HG02885 (cell line): Measurements from ENCODE around the gene PRKCH.

Source experiments
- ATAC-seq: cut with Tn5 transposase; IDR thresholded peaks from one replicate; pipeline ENCODE4 v1.9.1; 2021; ENCODE audit warnings: mild to moderate bottlenecking; ENCODE audit not compliant: unreplicated experiment, poor library complexity

Gene PRKCH

GRCh38 chr14:61589691-61590581 is 268.6 kb downstream of the PRKCH start:
- no peak for ATAC-seq

DNA sequence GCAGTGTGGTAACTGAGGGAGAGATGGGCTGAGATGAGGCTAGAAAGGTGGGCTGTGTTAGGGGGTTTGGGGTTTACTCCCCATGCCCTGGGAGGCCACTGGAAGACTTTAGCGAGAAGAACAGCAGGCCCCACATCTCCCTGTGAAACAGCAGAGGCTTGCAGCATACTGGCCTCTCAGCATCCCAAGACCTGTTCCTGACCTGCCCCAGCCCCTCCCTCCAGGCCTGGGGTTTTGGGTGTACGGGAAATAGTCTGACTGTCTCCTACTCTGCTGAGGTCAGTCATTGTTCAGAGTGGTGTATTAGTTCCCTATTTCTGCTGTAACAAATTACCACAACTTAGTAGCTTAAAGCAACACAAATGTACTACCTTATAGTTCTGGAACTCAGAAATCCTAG is 270.5 kb downstream of the PRKCH start:
- ATAC-seq = no peak

DNA sequence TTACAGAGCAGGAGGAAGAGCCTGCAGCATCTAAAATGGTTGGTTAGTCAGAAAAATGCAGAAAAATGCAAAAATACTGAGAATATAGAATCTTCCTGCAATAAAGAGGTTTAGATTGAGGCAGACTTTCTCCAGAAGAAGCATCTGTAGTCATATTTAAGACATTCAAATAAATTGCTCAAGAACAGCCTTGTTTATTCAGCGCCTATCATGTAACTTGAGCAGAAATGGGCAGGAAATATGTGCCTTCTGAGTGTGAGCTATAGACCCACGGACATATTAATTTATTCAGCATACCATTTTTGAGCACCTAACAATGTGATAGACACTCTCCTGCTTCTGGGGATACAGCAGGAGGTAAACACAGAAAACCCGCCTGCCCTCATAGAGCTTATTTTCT is 272.0 kb downstream of the PRKCH start:
- no peak for ATAC-seq

DNA sequence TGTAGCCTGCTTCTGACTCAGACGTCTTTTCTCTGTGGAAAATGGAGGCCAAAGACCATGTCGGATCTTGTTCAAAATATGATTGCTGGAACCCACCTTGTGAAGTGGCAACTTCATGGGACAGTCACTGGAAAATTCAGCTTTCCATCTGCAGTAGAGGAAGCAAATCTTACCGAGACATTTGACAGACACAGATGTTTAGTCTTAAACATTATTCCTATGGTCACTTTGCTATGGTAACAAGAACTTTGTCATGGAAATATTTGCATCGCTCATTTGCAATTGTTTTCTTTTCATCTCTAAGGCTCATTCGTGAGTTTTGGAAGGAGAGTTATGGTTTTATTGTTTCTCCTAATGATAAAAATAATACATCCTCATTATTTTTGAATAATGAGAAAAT is 275.6 kb downstream of the PRKCH start:
- no peak for ATAC-seq

GRCh38 chr14:61598980-61599379 is 277.6 kb downstream of the PRKCH start:
- ATAC-seq = peak; percentile 42

- ATAC-seq = no peak
These were observed 278.6 kb downstream of the PRKCH start for GRCh38 chr14:61599942-61600341.
